ENCODE results near the gene THRAP3.
A peak's percentile ranks its signal among the peaks of the same experiment; 100 is the strongest.
"Not testable (repeated sequence)": the region's sequence is repeated elsewhere in the genome, so short reads cannot be mapped to it uniquely, and the experiment has no call there.

Gene THRAP3, protein sequence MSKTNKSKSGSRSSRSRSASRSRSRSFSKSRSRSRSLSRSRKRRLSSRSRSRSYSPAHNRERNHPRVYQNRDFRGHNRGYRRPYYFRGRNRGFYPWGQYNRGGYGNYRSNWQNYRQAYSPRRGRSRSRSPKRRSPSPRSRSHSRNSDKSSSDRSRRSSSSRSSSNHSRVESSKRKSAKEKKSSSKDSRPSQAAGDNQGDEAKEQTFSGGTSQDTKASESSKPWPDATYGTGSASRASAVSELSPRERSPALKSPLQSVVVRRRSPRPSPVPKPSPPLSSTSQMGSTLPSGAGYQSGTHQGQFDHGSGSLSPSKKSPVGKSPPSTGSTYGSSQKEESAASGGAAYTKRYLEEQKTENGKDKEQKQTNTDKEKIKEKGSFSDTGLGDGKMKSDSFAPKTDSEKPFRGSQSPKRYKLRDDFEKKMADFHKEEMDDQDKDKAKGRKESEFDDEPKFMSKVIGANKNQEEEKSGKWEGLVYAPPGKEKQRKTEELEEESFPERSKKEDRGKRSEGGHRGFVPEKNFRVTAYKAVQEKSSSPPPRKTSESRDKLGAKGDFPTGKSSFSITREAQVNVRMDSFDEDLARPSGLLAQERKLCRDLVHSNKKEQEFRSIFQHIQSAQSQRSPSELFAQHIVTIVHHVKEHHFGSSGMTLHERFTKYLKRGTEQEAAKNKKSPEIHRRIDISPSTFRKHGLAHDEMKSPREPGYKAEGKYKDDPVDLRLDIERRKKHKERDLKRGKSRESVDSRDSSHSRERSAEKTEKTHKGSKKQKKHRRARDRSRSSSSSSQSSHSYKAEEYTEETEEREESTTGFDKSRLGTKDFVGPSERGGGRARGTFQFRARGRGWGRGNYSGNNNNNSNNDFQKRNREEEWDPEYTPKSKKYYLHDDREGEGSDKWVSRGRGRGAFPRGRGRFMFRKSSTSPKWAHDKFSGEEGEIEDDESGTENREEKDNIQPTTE

DNA sequence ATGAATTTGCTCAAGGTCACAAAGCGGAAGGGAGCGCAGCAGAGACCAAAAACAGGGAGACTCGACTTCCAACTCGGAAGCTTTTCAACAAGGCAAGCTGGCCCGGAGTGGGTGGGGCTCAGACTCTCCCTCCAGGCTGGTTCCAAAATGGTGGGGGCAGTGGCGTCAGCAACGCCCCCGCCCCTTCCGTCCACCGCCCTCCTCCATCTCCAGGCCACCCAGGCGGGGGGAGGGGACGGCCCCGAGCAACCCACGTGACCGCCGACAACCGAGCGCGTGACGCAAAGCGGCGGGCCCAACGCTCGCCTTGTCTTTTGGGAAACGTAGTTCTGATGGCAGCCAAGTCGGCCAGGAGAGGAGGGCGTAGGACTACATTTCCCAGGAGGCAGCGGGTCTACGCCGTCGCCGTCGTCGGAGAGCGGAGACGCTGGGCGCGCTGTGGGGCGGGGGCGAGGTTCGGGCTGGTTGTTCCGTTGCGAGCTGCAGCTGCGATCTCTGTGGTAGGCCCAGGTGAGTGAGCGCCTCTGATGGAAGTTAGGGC is at the start of gene THRAP3:
THRAP3 (plus strand) TSS at position 448 of the 541 bp plus-strand sequence. CDS start 58,121 bp downstream, outside the sequence.
- peak within 1 kb of the TSS; percentile 97 for H3K27ac Mint-ChIP-seq
- peaks cover 9% of the 10 kb centered on the region for H3K36me3 Mint-ChIP-seq
- peak within 1 kb of the TSS; percentile 92 for H3K4me3 Mint-ChIP-seq
- peaks cover 30% of the 10 kb centered on the region for H3K4me1 Mint-ChIP-seq
- H3K9me3 Mint-ChIP-seq: no peaks in the 10 kb centered on the region
- no peaks in the 10 kb centered on the region for H3K27me3 Mint-ChIP-seq

DNA sequence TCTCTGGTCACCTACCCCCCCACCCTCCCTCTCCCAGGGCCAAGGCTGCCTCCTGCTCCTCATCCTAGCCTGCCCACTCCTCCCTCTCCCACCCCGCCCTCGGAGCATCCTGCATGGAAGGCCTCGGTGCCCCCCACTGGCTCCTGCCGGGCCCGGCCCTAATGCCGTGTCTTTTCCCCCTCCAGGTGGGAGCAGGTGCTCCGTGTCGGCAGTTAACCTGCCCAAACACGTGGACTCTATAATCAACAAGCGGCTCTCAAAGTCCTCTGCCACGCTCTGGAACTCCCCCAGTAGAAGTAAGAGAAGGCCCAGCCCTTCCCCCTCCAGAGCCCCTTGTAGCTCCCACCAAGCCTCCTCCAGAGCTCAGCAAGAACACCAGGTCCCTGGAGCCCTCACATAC is 49.5 kb upstream of the THRAP3 start:
- Mint-ChIP-seq H3K27ac (no peak overlapping the region), H3K27me3 (no peaks in the 10 kb centered on the region), H3K4me3 (no peak overlapping the region), H3K36me3 (peaks cover 1% of the 10 kb centered on the region), H3K4me1 (peaks cover 16% of the 10 kb centered on the region), H3K9me3 (no peaks in the 10 kb centered on the region)

DNA sequence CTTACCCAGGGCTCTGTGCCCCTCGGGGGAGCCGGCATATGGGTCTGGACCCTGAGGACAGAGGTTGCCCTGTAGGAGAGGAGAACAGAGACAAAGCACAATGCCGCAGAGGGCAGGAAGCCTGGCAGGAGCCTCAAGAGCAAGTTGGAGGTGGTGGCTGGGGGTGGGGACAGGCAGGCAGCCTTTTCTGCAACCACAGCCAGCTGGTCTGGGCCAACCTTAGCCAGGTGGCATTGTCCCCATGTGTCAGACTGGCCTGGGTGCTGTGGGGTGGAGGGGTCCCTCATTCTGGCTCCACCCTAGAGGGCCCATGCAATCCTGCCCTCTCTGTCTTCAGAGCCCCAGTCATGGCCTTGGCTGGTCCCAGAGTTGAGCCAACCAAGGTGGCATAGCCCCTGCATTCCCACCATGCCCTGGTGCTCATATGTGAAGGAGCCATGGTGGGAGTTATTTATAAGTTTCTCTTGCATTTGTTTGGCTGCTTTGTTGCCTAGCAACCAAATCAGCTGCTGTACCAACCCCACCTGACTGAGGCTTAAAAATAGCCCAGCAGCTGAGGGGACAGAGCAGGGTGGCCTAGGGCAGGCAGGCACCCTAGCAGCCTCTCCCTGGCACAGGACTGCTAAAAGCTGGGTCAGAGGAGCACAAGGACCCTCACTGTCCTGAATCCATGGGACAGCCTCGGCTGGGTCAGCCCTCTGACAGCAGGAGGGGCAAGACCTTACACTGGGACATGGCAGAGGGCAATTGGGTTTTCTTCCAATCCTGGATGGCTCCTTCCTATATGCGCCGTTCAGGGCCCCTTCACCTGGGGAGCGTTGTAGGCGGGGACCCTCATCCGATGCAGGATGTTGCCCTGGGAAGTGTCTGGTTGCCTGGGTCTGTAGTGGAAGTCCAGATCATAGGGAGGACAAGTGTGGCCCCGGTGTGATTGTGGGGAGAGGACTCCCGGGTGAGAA is 48.8 kb upstream of the THRAP3 start:
- peak overlapping the region; percentile 12 for H3K27ac Mint-ChIP-seq
- peaks cover 5% of the 10 kb centered on the region for H3K36me3 Mint-ChIP-seq
- peaks cover 10% of the 10 kb centered on the region for H3K4me1 Mint-ChIP-seq

DNA sequence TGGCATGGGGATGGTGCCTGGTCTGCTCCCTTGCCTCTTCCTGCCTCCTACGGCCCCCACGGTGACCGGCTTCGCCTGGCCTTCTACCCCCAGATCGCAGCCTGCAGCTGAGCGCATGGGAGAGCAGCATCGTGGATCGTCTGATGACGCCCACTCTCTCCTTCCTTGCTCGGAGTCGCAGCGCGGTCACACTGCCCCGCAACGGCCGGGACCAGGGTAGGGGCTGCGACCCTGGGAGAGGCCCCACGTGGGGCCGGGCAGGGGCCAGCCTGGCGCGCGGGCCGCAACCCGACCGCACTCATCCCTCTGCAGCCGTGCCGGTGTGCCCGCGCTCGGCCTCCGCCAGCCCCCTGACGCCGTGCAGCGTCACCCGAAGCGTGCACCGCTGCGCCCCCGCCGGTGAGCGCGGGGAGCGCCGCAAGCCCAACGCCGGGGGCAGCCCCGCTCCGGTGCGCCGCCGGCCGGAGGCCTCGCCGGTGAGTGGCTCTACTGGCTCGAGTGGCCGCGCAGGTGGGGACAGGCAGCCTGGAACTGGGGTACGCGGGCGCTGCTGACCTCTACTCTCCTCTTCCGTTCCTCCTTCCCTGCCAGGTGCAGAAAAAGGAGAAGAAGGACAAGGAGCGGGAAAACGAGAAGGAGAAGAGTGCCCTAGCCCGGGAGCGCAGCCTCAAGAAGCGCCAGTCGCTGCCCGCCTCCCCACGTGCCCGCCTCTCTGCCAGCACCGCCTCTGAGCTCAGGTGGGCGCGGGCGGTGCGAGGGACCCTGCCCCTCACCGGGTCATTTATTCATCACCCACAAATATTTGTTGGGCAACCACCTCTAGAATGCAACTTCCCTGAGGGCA is 47.9 kb upstream of the THRAP3 start:
- Mint-ChIP-seq H3K27ac (no peak overlapping the region), H3K4me3 (no peak overlapping the region), H3K27me3 (no peaks in the 10 kb centered on the region), H3K4me1 (peaks cover 7% of the 10 kb centered on the region), H3K9me3 (no peaks in the 10 kb centered on the region), H3K36me3 (peaks cover 9% of the 10 kb centered on the region)

More for the DNA sequence above, 48.8 kb upstream of the THRAP3 start:
- H3K27me3 Mint-ChIP-seq: no peaks in the 10 kb centered on the region
- H3K4me3 Mint-ChIP-seq: no peak overlapping the region
- H3K9me3 Mint-ChIP-seq: no peaks in the 10 kb centered on the region

DNA sequence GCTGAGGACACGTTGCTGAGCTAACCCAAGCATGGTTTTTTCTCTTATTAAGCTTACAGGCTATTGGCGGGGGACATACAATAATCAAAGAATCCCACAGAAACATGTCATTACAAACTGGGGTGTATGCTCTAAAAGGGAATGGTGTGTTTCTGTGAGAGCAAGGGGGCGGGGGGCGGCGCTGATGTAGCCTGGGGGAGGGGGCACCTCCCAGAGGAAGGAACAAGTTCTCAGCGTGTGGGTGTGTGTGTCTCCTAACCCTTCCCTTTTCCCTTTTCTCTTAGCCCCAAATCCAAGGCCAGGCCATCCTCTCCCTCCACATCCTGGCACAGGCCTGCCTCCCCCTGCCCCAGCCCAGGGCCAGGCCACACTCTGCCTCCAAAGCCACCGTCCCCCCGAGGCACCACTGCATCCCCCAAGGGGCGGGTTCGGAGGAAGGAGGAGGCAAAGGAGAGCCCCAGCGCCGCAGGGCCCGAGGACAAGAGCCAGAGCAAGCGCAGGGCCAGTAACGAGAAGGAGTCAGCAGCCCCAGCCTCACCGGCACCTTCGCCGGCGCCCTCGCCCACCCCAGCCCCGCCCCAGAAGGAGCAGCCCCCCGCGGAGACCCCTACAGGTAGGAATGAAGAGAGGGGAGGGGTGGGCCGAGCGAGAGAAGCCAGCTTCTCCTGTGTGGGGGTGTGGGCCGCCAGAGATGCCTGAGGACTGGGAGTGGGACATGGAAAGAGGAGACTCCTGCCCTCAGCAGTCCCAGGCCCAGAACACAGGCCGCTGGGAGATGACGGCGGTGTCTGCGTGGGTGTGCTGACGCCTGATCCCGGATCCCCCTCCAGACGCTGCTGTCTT is 46.4 kb upstream of the THRAP3 start:
- Mint-ChIP-seq H3K9me3 (no peaks in the 10 kb centered on the region), H3K4me3 (no peak overlapping the region), H3K27me3 (no peaks in the 10 kb centered on the region), H3K4me1 (peaks cover 7% of the 10 kb centered on the region), H3K27ac (no peak overlapping the region), H3K36me3 (peaks cover 9% of the 10 kb centered on the region)

DNA sequence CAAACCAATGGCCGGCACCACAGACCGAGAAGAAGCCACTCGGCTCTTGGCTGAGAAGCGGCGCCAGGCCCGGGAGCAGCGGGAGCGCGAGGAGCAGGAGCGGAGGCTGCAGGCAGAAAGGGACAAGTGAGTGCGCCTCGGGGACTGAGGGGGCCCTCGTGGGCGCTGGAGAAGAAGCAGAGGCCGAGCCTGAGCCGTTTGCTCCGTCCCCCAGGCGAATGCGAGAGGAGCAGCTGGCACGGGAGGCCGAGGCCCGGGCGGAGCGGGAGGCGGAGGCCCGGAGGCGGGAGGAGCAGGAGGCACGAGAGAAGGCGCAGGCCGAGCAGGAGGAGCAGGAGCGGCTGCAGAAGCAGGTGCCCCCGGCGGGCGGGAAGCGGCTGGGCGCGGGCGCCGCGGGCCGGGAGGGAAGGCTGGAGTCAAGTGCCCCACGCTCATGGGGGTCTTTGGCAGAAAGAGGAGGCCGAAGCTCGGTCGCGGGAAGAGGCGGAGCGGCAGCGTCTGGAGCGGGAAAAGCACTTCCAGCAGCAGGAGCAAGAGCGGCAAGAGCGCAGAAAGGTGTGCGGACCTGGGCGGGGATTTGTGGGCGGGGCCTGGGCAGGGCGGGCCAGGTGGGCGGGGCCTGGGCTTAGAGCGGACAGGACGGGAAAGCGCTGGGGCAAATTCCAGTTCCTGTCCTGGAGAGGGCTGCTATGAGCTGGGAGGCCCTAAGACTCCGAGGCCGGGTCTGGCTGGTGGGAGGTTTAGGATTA is 45.6 kb upstream of the THRAP3 start:
- no peak overlapping the region for H3K4me3 Mint-ChIP-seq
- H3K27ac Mint-ChIP-seq: no peak overlapping the region
- H3K4me1 Mint-ChIP-seq: peaks cover 7% of the 10 kb centered on the region
- no peaks in the 10 kb centered on the region for H3K27me3 Mint-ChIP-seq
- H3K36me3 Mint-ChIP-seq: peaks cover 9% of the 10 kb centered on the region
- H3K9me3 Mint-ChIP-seq: no peaks in the 10 kb centered on the region

DNA sequence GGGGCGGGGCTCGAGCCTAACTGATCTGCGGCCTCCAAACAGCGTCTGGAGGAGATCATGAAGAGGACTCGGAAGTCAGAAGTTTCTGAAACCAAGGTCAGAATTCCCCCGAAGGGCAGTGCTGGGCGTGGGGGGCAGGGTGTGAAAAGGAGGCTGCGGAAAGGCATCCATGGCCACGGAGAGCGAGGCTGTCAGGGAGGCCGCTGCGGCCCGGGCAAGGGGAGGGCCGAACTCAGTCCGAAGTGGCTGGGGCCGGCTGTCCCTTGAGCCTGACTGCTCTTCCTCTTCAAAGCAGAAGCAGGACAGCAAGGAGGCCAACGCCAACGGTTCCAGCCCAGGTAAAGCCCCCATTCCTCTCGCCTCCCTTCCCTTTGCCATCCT is 45.0 kb upstream of the THRAP3 start:
- Mint-ChIP-seq H3K9me3 (no peaks in the 10 kb centered on the region), H3K4me1 (peaks cover 2% of the 10 kb centered on the region), H3K4me3 (no peak overlapping the region), H3K27ac (no peak overlapping the region), H3K27me3 (no peaks in the 10 kb centered on the region), H3K36me3 (peaks cover 9% of the 10 kb centered on the region)

DNA sequence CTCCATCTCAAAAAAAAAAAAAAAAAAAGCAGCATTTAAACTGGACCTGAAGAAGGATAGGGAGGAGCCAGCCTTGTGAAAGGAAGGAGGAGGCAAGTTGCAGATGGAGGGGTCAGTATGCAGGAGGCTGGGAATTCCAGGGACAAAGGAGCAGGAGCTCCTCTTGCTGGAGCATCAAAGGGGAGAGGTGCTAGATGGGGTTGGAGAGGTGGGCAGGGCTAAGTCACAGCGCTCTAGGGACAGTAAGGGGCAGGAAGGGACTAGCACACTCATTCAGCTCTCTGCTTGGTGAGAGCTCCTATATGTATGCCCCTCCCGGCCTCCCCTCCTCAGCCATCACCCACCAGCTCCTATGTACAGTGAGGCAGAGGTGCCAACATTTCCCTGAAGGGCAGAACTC is 41.5 kb upstream of the THRAP3 start:
- H3K27ac Mint-ChIP-seq: peak overlapping the region; percentile 90
- H3K4me3 Mint-ChIP-seq: no peak overlapping the region
- peaks cover 9% of the 10 kb centered on the region for H3K36me3 Mint-ChIP-seq
- H3K4me1 Mint-ChIP-seq: peaks cover 5% of the 10 kb centered on the region
- no peaks in the 10 kb centered on the region for H3K27me3 Mint-ChIP-seq
- no peaks in the 10 kb centered on the region for H3K9me3 Mint-ChIP-seq

DNA sequence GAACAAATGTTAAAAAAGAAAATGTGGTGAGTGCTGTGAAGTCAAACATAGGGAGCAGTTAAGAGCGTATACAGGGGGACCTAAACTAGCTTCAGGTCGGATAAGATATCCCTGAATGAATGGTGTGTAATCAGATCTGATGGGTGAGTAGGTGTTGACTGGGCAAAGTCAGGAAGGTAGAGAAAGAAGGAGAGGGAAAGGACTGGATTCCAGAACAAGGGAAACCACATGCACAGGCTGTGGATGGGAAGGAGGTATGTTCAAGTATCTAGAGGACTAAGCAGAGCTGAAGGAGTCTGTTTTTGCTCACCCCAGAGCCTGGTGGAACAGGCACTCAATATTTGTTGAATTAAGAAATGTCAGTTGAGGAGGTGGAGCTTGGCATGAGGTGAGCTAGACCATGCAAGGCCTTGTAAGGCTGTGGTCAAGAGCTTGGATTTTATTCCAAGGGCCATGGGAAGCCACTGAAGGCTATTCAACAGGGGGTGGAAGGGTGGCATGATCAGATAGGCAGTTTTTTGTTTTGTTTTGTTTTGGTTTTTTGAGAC is 40.9 kb upstream of the THRAP3 start:
- no peaks in the 10 kb centered on the region for H3K9me3 Mint-ChIP-seq
- H3K4me3 Mint-ChIP-seq: no peak overlapping the region
- peak overlapping the region; percentile 56 for H3K27ac Mint-ChIP-seq
- peaks cover 10% of the 10 kb centered on the region for H3K4me1 Mint-ChIP-seq
- no peaks in the 10 kb centered on the region for H3K27me3 Mint-ChIP-seq
- H3K36me3 Mint-ChIP-seq: peaks cover 9% of the 10 kb centered on the region

DNA sequence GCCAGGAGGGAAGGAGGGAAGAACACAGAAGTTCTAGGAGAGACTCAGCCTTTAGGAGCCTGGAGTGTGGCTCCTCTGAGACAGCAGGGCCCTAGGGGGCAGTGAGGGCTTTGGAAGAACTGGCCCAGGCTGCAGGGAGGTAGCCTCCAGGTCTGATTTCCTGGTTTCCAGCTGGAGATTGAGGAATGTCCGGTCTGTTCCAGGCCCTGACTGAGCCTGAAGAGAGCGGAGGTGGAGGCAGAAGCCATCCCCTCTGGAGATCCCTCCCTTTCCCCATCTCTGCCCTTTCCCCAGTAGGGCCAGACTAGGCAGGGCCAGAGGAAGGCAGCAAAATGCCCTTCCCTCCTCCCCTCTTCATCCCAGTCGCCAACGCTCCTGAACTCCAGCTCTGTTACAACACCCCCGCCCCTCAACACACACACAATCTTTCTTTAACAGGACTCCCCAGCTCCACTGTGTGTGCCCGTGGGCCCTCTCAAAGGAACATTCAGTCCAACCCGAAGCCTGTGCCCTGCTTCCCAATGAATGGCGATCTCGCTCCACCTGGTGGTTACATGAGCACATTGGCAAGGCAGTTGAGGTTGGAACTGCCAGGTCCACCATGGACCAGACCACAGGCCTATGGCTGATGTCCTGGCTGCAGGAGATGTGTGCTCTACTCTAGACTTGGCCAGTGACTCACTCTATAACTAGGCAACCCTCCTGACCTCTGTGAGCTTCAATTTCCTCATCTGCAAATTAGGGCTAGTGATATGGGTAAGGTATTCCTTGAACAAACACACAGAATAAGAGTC is 36.2 kb upstream of the THRAP3 start:
- no peak overlapping the region for H3K4me3 Mint-ChIP-seq
- H3K36me3 Mint-ChIP-seq: no peaks in the 10 kb centered on the region
- peak overlapping the region; percentile 53 for H3K27ac Mint-ChIP-seq
- no peaks in the 10 kb centered on the region for H3K27me3 Mint-ChIP-seq
- peaks cover 10% of the 10 kb centered on the region for H3K4me1 Mint-ChIP-seq
- H3K9me3 Mint-ChIP-seq: no peaks in the 10 kb centered on the region

DNA sequence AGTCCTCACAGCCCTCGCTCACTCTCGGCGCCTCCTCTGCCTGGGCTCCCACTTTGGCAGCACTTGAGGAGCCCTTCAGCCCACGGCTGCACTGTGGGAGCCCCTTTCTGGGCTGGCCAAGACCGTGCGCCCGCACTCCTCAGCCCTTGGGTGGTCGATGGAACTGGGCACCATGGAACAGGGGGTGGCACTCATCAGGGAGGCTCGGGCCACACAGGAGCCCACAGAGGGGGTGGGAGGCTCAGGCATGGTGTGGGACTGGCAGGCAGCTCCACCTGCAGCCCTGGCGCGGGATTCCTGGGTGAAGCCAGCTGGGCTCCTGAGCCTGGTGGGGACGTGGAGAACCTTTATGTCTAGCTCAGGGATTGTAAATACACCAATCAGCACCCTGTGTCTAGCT is 27.4 kb upstream of the THRAP3 start:
- H3K4me1 Mint-ChIP-seq, H3K4me3 Mint-ChIP-seq, H3K9me3 Mint-ChIP-seq, H3K36me3 Mint-ChIP-seq, H3K27me3 Mint-ChIP-seq, H3K27ac Mint-ChIP-seq: not testable (repeated sequence)

DNA sequence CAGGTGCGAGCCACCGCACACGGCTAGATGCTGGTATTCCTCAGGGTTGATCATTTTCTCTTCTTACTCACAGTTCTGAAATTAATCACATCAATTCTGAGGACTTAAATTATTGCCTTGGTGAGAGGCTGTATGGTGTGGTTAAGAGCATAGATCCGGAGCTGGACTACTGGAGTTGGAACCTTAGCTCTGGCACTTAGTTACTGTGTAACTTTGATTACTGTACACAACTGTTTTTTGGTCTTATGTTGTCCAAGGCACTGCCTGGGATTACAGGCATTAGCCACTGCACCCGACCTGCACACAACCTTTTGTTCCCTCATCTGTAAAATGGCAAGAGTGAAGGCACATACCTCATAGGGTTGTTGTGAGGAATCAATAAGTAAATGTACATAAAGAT is 25.6 kb upstream of the THRAP3 start:
- Mint-ChIP-seq H3K27ac (no peak overlapping the region), H3K4me3 (no peak overlapping the region), H3K27me3 (no peaks in the 10 kb centered on the region), H3K4me1 (no peaks in the 10 kb centered on the region), H3K9me3 (no peaks in the 10 kb centered on the region), H3K36me3 (no peaks in the 10 kb centered on the region)
